HG03095 (cell line): ENCODE data around the gene AGGF1.
"Not testable (repeated sequence)": the region's sequence is repeated elsewhere in the genome, so short reads cannot be mapped to it uniquely, and the experiment has no call there.

Source experiments
- ATAC-seq: cut with Tn5 transposase; IDR thresholded peaks from one replicate; pipeline ENCODE4 v1.9.1; 2021; ENCODE audit warnings: moderate library complexity; ENCODE audit not compliant: unreplicated experiment

Gene AGGF1

GRCh38 chr5:77022511-77023417 lies 7.4 kb upstream of the AGGF1 start:
- ATAC-seq: no peak

GRCh38 chr5:77024490-77024889 lies 5.7 kb upstream of the AGGF1 start:
- no peak for ATAC-seq

DNA sequence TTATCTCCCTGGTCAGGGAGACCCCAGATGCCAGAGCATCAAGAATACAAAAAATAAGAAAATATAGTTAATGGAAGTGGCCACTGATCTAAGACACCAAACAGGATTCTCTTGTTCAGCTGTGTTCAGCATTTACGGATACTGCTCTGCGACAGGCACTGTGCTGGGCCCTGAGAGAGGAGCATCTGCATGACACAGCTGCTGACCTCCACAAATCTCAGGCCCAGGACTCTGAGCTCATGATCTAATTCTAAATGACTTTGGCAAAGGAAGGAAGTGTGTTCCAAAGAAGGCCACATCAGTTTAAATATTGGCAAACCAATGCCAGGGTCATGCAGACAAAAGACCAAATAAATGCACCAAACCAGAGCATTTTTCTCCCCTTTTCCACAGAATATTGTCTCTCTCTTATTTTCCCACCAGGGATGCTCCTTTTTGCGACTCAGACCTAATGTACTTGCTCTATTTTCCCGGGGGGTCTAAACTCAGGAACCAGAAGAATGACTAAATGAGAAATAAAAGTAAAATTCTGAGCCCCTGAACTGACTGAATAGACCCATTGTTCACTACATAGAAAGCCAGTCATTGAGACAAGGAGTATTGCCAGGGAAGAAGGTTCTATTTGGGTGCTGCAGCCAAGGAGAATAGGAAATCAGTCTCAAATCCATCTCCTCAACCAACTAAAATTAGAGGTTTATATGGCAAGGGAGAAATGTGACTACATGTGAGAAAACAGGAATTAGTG lies 1.4 kb upstream of the AGGF1 start:
- no peak for ATAC-seq

DNA sequence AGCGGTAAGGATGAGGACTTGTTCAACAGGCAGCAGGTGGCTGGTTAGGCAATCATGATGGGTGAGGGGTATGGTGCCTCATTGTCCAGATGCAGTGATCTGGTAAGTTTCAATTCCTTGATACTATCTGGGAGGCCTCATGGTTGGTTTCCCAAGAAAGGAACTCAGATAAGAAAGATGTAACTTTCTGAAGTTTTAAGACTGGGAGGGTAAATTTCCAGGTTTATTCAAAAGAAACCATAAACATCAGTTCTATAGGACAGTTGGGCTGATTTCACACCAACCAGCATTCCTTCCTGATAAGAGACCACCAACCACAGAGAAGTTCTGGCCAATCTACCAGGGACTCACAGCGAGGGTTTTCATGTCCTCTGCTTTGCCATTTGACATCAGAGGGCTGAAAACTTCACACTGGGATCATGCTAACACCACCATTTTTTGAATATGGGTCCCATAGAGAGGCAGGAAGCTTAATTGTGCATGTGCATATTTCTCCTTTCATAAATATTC lies 773 bp upstream of the AGGF1 start:
- no peak for ATAC-seq

GRCh38 chr5:77031891-77032290 lies 1.7 kb downstream of the AGGF1 start:
- ATAC-seq: no peak

- ATAC-seq: no peak
Observed at GRCh38 chr5:77032635-77033034, 2.4 kb downstream of the AGGF1 start.

GRCh38 chr5:77033338-77033737 lies 3.1 kb downstream of the AGGF1 start:
- ATAC-seq: no peak

DNA sequence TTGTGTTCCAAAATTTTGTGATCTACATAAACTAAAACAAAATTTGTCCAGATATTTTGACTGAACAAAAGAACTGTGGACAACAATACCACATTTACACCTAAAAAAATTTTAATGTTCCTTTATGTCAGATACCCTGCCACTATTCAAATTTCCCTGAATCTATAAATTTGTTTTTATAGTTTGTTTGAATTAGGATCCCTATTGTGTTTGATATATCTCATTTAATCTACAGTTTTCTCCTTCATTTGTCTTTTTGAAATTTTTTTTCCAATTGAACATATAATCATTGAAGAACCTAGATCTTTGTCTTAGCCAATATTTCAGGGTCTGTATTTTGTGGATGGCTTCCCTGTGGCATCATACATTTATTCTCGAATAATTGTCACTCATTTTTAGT lies 5.7 kb downstream of the AGGF1 start:
- ATAC-seq: no peak

DNA sequence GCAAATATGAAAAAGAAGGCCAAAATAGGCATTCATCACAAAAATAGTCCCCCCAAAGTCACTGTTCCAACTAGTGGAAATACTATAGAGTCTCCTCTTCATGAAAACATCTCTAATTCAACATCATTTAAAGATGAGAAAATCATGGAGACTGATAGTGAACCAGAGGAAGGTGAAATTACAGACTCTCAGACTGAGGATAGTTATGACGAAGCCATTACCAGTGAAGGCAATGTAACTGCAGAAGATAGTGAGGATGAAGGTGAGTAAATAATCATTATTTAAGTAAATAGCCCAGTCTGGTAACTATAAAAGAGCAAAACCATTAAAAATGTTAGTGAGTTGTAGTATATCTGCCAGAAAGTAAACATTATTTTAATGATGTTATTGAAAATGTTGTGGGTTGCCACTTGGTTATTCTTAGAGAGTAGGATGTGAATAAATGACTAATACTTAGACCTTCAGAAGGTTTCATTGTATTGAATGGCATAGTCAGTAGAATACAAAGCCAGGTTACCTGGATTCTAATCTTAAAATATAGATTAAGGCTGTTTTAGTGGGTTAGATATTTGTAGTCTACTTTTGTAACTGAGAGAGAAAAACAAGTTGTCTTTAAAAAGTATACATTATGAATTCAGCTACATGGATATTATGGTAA lies 16.3 kb downstream of the AGGF1 start:
- no peak for ATAC-seq

- ATAC-seq: no peak
Observed at GRCh38 chr5:77064040-77064439, 33.8 kb downstream of the AGGF1 start.

DNA sequence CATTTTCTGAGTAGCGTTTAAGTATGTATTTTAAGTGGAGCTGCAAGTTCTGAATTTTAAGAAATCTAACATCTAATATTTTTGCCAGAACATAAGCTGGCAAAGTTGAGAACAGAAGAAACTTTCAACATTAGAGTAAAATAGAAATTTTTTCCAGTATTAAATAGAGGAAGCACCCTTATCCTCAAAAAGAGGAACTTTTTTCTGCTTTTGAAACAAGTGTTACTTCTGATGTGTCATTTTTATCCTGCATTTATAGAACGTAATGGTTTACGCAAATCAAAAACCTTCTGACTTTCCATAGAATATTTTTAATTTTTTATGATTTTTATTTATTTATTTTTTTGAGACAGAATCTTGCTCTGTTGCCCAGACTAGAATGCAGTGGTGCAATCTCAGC lies 35.1 kb downstream of the AGGF1 start:
- ATAC-seq: no peak

GRCh38 chr5:77066184-77066583 lies 36.0 kb downstream of the AGGF1 start:
- ATAC-seq: peak; percentile 41

- ATAC-seq: peak; percentile 57
Observed at GRCh38 chr5:77066823-77067442, 36.7 kb downstream of the AGGF1 start.

GRCh38 chr5:77073667-77074066 lies 43.5 kb downstream of the AGGF1 start:
- ATAC-seq: no peak

DNA sequence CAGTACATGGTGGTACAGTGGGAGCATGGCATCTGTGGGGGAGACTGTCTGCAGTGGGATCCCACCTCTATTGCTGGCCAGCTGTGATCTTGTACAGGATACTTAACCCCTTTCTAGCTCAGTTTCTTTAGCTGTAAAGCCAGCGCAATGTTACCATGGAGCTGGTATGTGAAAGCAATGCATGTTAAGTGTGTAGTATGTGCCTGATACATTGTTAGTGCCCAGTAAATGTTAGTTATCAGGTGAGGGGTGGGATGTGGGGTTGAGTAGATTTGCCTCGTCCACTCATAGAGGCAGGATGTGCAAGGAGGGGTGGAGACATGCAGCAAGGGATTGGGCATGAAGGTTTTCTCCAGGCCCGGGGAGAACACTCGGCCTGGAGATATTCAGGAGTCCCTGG lies 44.5 kb downstream of the AGGF1 start:
- no peak for ATAC-seq

DNA sequence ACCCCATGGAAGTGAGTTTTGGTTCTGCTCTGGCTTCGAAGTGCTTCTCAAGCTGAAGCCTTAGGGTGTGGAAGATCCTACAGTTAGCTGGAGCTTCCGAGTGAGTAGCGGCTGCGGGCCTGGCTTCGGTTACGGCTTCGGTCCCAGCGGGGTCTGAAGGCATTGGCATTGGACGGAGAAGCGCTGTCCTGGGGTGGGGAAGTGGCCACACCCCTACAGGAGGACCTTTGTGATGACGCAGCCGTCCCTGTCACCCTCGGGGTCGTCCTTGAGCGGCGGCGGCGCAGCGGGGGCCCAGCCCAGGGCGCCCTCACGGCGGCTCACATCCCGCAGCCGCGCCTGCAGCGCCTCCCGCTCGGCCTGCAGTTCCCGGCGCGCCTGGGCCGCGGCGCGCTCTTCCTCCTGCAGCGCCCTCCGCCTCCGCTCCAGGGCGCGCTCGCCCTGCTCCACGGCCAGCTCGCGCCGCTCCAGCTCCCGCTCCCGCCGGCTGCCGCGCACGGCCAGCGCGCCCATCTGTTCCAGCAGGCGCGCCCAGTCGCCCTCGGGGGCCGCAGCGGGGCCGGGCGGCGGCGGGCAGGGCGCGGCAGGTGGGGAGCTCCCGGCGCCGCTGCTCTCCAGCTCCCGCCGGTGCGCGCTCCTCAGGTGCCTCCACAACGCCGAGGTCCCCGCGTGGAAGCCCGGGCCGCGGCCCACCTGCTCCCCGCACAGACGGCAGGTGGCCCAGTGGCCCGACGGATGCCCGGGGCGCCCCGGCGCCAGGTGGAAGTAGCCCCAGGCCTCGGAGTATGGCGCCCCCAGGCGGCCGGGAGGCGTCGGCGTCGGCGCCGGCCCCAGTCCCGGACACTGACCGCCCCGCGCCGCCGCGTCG lies 47.0 kb downstream of the AGGF1 start:
- peak; percentile 82 for ATAC-seq

GRCh38 chr5:77077829-77078176 lies 47.6 kb downstream of the AGGF1 start:
- ATAC-seq: no peak

GRCh38 chr5:77080479-77080878 lies 50.3 kb downstream of the AGGF1 start:
- ATAC-seq: not testable (repeated sequence)

GRCh38 chr5:77080905-77081304 lies 50.7 kb downstream of the AGGF1 start:
- no peak for ATAC-seq

- ATAC-seq: no peak
Observed at GRCh38 chr5:77082280-77082679, 52.1 kb downstream of the AGGF1 start.
